Measurements from ENCODE around the gene CCDC188. TPM values are rescaled to one million over a fixed set of nuclear protein-coding genes. Genes with fewer than 3 reads are reported as not detected.

The CCDC188 gene
- total and polyA plus RNA-seq, 2 of the 13 experiments (the other 11 are each of a cell fraction or from before 2014, with no cell fraction given): not detected

DNA sequence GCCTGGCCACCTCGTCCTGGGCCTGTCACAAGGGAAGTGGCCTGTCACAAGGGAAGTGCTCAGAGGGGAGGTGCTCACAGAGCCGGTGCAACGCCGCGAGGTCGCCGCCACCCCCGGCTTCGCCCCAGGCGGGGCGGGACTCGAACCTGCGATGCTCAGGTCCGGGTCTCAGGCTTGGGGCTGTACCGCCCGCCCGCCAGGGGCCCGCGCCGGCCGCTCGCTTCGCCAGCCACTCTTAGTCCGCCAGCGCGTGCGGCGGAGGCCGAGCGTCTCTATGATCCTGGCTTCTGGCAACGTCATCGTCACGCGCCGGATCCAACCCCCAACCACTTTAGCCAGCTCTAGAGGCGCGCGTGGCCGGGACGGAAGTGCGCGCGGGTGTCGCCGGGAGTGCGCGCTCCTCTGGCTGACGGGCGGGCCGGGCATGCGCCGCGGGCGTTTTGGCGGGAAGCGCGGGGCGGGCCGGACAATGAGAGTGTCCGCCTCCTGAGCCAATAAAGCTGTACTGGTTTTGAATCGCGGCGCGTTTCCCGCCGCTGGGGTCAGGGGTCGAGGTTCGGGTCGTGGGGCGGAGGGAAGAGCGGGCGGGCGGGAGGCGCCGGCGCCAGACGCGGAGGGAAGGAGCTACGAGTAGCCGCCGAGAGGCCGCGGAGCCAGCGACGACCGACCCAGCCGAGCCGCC lies 33.8 kb downstream of the CCDC188 start, which contains the start of gene TRMT2A (continued):
- TF ChIP-seq NFIC (IDR thresholded peaks at IDR 0.05; ENCODE audit: low read length): no peak
- TF ChIP-seq ZNF350 (CRISPR knock-in tag; IDR thresholded peaks at IDR 0.05; ENCODE audit: borderline replicate concordance, low read depth): no peak
- peak; percentile 56; the same call in 1 of the 2 replicates for TF ChIP-seq TAF1 (CRISPR knock-in tag; IDR thresholded peaks at IDR 0.05)
- no peak for TF ChIP-seq CEBPB (IDR thresholded peaks at IDR 0.05; ENCODE audit: borderline replicate concordance, low read depth, low read length)
- TF ChIP-seq ZNF572 (CRISPR knock-in tag; IDR thresholded peaks at IDR 0.05): 0 out of 2 replicates have a peak, but pooled peaks have one; percentile 37
- no peak for TF ChIP-seq FOSL1 (CRISPR knock-in tag; IDR thresholded peaks at IDR 0.05; ENCODE audit: borderline replicate concordance)
- TF ChIP-seq GABPB1 (CRISPR knock-in tag; IDR thresholded peaks at IDR 0.05): peak; percentile 95
- TF ChIP-seq TRIM24 (CRISPR knock-in tag; IDR thresholded peaks at IDR 0.05): 0 out of 2 replicates have a peak, but pooled peaks have one; percentile 32
- TF ChIP-seq ESRRA (CRISPR knock-in tag; IDR thresholded peaks at IDR 0.05; ENCODE audit: low read depth): peak; percentile 81; the same call in 1 of the 2 replicates
- peak; percentile 96 for TF ChIP-seq SKI (IDR thresholded peaks at IDR 0.05; ENCODE audit: partially characterized antibody)
- TF ChIP-seq ZSCAN31 (CRISPR knock-in tag; IDR thresholded peaks at IDR 0.05; ENCODE audit: low read depth): peak; percentile 93
- TF ChIP-seq, protein P1, sequence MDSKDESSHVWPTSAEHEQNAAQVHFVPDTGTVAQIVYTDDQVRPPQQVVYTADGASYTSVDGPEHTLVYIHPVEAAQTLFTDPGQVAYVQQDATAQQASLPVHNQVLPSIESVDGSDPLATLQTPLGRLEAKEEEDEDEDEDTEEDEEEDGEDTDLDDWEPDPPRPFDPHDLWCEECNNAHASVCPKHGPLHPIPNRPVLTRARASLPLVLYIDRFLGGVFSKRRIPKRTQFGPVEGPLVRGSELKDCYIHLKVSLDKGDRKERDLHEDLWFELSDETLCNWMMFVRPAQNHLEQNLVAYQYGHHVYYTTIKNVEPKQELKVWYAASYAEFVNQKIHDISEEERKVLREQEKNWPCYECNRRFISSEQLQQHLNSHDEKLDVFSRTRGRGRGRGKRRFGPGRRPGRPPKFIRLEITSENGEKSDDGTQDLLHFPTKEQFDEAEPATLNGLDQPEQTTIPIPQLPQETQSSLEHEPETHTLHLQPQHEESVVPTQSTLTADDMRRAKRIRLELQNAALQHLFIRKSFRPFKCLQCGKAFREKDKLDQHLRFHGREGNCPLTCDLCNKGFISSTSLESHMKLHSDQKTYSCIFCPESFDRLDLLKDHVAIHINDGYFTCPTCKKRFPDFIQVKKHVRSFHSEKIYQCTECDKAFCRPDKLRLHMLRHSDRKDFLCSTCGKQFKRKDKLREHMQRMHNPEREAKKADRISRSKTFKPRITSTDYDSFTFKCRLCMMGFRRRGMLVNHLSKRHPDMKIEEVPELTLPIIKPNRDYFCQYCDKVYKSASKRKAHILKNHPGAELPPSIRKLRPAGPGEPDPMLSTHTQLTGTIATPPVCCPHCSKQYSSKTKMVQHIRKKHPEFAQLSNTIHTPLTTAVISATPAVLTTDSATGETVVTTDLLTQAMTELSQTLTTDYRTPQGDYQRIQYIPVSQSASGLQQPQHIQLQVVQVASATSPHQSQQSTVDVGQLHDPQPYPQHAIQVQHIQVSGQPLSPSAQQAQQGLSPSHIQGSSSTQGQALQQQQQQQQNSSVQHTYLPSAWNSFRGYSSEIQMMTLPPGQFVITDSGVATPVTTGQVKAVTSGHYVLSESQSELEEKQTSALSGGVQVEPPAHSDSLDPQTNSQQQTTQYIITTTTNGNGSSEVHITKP (CRISPR knock-in tag; IDR thresholded peaks at IDR 0.05; ENCODE audit: low read depth): no peak
- peak; percentile 72; the same call in 1 of the 2 replicates for TF ChIP-seq ELK4 (CRISPR knock-in tag; IDR thresholded peaks at IDR 0.05; ENCODE audit: borderline replicate concordance)
- peak in 1 of 2 experiments; percentile 60; a peak in 2 of 4 replicates for TF ChIP-seq POLR2A (IDR thresholded peaks at IDR 0.05; ENCODE audit: insufficient read depth in 1 of 2, low read depth in 2 of 2, low read length in 2 of 2)
- TF ChIP-seq ZNF564 (CRISPR knock-in tag; IDR thresholded peaks at IDR 0.05): peak; percentile 59; the same call in 1 of the 2 replicates
- no peak for TF ChIP-seq ZNF224 (CRISPR knock-in tag; IDR thresholded peaks at IDR 0.05)
- peak; percentile 80; the same call in 1 of the 2 replicates for TF ChIP-seq ZNF709 (CRISPR knock-in tag; IDR thresholded peaks at IDR 0.05)
- TF ChIP-seq HDAC1 (CRISPR knock-in tag; IDR thresholded peaks at IDR 0.05): peak; percentile 94
- no peak for TF ChIP-seq SMARCE1 (IDR thresholded peaks at IDR 0.05; ENCODE audit: borderline replicate concordance)
- TF ChIP-seq, protein P2, sequence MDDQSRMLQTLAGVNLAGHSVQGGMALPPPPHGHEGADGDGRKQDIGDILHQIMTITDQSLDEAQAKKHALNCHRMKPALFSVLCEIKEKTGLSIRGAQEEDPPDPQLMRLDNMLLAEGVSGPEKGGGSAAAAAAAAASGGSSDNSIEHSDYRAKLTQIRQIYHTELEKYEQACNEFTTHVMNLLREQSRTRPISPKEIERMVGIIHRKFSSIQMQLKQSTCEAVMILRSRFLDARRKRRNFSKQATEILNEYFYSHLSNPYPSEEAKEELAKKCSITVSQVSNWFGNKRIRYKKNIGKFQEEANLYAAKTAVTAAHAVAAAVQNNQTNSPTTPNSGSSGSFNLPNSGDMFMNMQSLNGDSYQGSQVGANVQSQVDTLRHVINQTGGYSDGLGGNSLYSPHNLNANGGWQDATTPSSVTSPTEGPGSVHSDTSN (CRISPR knock-in tag; IDR thresholded peaks at IDR 0.05; ENCODE audit: borderline replicate concordance): no peak; the same call in 1 of the 2 replicates
- TF ChIP-seq, protein P3, sequence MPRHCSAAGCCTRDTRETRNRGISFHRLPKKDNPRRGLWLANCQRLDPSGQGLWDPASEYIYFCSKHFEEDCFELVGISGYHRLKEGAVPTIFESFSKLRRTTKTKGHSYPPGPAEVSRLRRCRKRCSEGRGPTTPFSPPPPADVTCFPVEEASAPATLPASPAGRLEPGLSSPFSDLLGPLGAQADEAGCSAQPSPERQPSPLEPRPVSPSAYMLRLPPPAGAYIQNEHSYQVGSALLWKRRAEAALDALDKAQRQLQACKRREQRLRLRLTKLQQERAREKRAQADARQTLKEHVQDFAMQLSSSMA (CRISPR knock-in tag; IDR thresholded peaks at IDR 0.05): peak; percentile 95
- TF ChIP-seq, protein P4, sequence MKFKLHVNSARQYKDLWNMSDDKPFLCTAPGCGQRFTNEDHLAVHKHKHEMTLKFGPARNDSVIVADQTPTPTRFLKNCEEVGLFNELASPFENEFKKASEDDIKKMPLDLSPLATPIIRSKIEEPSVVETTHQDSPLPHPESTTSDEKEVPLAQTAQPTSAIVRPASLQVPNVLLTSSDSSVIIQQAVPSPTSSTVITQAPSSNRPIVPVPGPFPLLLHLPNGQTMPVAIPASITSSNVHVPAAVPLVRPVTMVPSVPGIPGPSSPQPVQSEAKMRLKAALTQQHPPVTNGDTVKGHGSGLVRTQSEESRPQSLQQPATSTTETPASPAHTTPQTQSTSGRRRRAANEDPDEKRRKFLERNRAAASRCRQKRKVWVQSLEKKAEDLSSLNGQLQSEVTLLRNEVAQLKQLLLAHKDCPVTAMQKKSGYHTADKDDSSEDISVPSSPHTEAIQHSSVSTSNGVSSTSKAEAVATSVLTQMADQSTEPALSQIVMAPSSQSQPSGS (CRISPR knock-in tag; IDR thresholded peaks at IDR 0.05): peak; percentile 70; the same call in 1 of the 2 replicates
